ENCODE data around the gene MPZL1. TPM values are rescaled to one million over a fixed set of nuclear protein-coding genes. Genes with fewer than 3 reads are reported as not detected.
"Not testable (repeated sequence)": the region's sequence is repeated elsewhere in the genome, so short reads cannot be mapped to it uniquely, and the experiment has no call there.

MPZL1 gene
- total RNA-seq, 1 experiment from 2014 or later = 24.9 TPM

DNA sequence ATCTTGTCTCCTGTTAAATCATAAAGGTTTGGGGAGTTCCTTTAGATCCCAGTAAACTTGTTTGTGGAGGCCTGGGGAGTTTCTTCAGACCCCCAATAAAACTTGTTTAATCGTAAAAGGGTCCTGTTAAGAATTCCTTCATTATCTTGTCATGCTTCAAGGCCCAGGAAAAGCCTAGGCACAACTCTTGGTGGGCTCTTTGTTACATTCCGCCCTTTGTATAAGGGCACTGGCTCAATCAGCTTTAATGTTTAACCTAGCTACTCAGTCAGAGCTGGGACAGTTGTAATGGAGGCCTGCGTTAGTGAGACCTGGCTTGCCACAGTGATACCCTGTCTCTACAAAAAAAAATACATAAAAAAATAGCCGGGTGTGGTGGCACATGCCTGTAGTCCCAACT is 77.2 kb downstream of the MPZL1 start:
- Histone ChIP-seq H3K9me3 (ENCODE audit: low read length) (no peaks in the 10 kb centered on the region), H4K20me1 (ENCODE audit: insufficient read depth, low read depth, low read length) (0 out of 2 replicates have a peak, but pooled peaks cover 3% of the 10 kb centered on the region), H3K9ac (ENCODE audit: low read length) (no peak overlapping the region), H3K27me3 (ENCODE audit: low read length) (no peaks in the 10 kb centered on the region), H3K27ac (ENCODE audit: low read length) (no peak overlapping the region), H3K9me2 (replicated peaks; ENCODE audit: insufficient read depth, low read length) (no peaks in the 10 kb centered on the region), H3K4me2 (ENCODE audit: low read depth, low read length, poor library complexity, severe bottlenecking) (no peak overlapping the region), H3K4me1 (ENCODE audit: low read length) (no peaks in the 10 kb centered on the region; the same call in 1 of the 2 replicates), H2AFZ (ENCODE audit: low read length) (no peak overlapping the region), H3K36me3 (ENCODE audit: insufficient read depth, low read length) (no peaks in the 10 kb centered on the region), H3K79me2 (ENCODE audit: low read length) (no peaks in the 10 kb centered on the region), H3K4me3 (ENCODE audit: low read length) (no peak overlapping the region)
- DNase-seq = no peak

DNA sequence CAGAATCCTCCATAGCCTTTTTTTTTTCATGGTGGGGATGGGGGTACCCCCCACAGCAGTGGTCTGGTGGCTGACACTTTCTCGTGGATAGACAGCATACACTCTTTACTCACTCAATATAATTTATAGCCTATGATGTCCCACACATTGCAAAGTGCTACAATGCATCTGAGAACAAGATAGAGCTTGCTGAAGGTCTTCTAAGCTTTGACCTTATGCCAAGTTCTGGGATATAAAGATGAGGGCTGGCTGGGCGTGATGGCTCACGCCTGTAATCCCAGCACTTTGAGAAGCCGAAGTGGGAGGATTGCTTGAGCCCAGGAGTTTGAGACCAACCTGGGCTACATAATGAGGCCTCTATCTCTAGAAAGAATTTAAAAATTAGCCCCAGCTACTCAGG is 78.0 kb downstream of the MPZL1 start:
- no peaks in the 10 kb centered on the region for H3K9me2 ChIP-seq (replicated peaks; ENCODE audit: insufficient read depth, low read length)

DNA sequence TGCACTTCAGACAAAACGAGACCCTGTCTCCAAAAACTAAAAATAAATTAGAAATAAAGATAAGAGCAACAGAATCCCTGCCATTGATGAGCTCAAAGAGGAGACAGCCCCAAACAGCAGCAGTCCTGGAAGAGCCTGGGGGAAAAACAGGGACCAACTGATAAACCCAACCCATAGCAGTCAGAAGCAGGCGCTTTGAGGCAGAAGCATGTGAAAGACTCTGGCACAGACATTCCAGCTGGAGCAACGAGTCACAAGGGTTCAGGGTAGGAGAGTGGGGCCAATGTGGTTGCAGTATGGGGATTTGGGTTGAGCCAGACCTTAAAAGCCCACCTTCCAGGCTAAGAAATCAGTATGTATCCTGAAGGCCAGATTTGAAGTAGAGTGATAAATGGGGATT is 78.5 kb downstream of the MPZL1 start:
- 0 out of 2 replicates have a peak, but pooled peaks cover 3% of the 10 kb centered on the region for H4K20me1 ChIP-seq (ENCODE audit: insufficient read depth, low read depth, low read length)
- H2AFZ ChIP-seq (ENCODE audit: low read length) = no peak overlapping the region
- no peaks in the 10 kb centered on the region for H3K36me3 ChIP-seq (ENCODE audit: insufficient read depth, low read length)
- no peaks in the 10 kb centered on the region for H3K9me2 ChIP-seq (replicated peaks; ENCODE audit: insufficient read depth, low read length)
- H3K27me3 ChIP-seq (ENCODE audit: low read length) = no peaks in the 10 kb centered on the region
- H3K9me3 ChIP-seq (ENCODE audit: low read length) = no peaks in the 10 kb centered on the region
- no peak overlapping the region for H3K9ac ChIP-seq (ENCODE audit: low read length)
- no peak overlapping the region for H3K27ac ChIP-seq (ENCODE audit: low read length)
- no peak for DNase-seq
- H3K4me3 ChIP-seq (ENCODE audit: low read length) = no peak overlapping the region
- H3K4me1 ChIP-seq (ENCODE audit: low read length) = no peaks in the 10 kb centered on the region; the same call in 1 of the 2 replicates
- no peaks in the 10 kb centered on the region for H3K79me2 ChIP-seq (ENCODE audit: low read length)
- no peak overlapping the region for H3K4me2 ChIP-seq (ENCODE audit: low read depth, low read length, poor library complexity, severe bottlenecking)

More for the DNA sequence above, 78.0 kb downstream of the MPZL1 start:
- Histone ChIP-seq H3K36me3 (ENCODE audit: insufficient read depth, low read length) (no peaks in the 10 kb centered on the region), H3K4me1 (ENCODE audit: low read length) (no peaks in the 10 kb centered on the region; the same call in 1 of the 2 replicates), H3K9me3 (ENCODE audit: low read length) (no peaks in the 10 kb centered on the region), H3K4me3 (ENCODE audit: low read length) (no peak overlapping the region), H2AFZ (ENCODE audit: low read length) (no peak overlapping the region), H4K20me1 (ENCODE audit: insufficient read depth, low read depth, low read length) (0 out of 2 replicates have a peak, but pooled peaks cover 3% of the 10 kb centered on the region), H3K27me3 (ENCODE audit: low read length) (no peaks in the 10 kb centered on the region), H3K79me2 (ENCODE audit: low read length) (no peaks in the 10 kb centered on the region), H3K9ac (ENCODE audit: low read length) (no peak overlapping the region), H3K27ac (ENCODE audit: low read length) (no peak overlapping the region), H3K4me2 (ENCODE audit: low read depth, low read length, poor library complexity, severe bottlenecking) (no peak overlapping the region)
- no peak for DNase-seq

DNA sequence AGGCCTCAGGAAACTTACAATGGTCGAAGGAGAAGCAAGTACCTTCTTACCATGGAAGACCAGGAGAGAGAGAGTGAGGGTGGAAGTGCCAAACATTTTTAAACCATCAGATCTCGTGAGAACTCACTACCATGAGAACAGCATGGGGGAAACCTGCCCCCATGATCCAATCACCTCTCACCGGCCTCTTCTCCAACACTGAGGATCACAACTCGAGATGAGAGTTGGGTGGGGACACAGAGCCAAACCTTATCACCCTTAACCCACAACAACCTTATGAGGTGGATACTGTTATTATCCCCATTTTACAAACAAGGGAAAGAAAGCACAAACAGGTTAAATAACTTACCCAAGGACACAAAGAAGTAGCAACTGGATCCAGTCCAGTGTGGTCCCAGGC is 80.5 kb downstream of the MPZL1 start:
- no peak overlapping the region for H3K4me2 ChIP-seq (ENCODE audit: low read depth, low read length, poor library complexity, severe bottlenecking)
- no peaks in the 10 kb centered on the region for H3K79me2 ChIP-seq (ENCODE audit: low read length)
- no peak overlapping the region for H3K4me3 ChIP-seq (ENCODE audit: low read length)
- no peaks in the 10 kb centered on the region for H3K36me3 ChIP-seq (ENCODE audit: insufficient read depth, low read length)
- no peak overlapping the region for H3K9ac ChIP-seq (ENCODE audit: low read length)
- no peak overlapping the region for H3K27ac ChIP-seq (ENCODE audit: low read length)
- H3K27me3 ChIP-seq (ENCODE audit: low read length) = no peaks in the 10 kb centered on the region
- H3K4me1 ChIP-seq (ENCODE audit: low read length) = no peaks in the 10 kb centered on the region; the same call in 1 of the 2 replicates
- H3K9me3 ChIP-seq (ENCODE audit: low read length) = no peaks in the 10 kb centered on the region
- DNase-seq = no peak
- H2AFZ ChIP-seq (ENCODE audit: low read length) = no peak overlapping the region
- no peaks in the 10 kb centered on the region for H3K9me2 ChIP-seq (replicated peaks; ENCODE audit: insufficient read depth, low read length)
- no peaks in the 10 kb centered on the region for H4K20me1 ChIP-seq (ENCODE audit: insufficient read depth, low read depth, low read length)

DNA sequence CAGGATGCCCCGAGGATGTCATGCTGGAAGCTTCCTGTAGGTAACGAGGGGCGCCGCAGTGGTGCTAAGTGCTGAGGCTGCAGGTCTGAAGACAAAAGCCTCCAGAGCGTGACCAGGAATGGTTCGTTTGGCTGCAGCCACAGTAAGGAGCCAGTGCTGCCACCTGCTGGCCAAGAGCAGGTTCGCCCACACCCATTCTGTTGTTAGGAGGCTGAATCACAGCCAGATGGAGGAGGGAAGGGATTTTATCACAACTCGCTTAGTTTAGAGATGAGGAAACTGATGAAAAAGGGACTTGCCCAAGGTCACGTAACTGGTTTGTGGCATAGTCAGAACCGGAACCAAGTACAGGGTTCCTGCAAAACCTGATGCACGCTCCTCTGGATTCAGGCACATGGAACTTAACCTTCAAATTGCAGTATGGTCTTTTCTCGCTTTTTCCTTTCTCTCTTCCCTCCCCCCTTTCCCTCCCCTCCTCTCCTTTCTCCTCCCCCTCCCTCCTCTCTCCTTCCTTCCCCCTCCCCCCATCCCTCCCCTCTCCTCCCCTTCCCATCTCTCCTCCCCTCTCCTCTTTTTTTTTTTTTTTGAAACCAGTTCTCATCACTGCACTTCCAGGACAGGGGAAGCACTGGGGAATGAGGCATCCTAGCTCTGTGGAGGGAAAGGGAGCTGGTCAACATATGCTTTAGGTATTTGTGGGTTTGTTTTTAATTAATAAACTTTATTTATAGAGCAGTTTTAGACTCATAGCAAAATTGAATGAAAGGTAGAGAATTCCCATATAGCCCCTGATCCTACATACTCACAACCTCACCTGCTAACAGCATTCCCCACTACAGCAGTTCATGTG is 81.8 kb downstream of the MPZL1 start:
- peak overlapping the region; percentile 12; the same call in 1 of the 2 replicates for H2AFZ ChIP-seq (ENCODE audit: low read length)

DNA sequence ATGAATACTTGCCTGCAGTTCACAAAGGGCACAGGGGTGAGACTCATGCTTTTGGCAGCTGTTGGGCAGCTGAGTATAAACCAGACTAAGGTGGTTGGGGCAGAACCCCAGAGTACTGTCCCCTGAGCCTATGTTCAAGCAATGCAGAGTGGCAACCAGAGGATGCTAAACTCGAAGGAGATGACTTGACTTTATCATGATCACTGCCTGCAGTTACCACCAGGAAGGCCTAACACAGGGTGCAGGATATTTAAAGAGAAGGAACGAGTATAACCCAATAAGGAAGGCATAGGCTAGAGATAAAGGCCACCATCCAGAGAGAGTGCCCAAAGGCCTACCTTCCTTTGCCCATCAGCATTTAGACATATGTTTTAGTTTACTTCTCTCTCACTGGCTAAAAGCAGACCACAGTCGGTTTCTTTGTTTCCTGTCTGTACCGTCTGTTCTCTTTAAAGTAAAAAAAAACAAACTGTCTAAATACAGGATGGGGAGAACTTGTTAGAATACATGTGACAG is 83.3 kb downstream of the MPZL1 start:
- no peaks in the 10 kb centered on the region for H3K27me3 ChIP-seq (ENCODE audit: low read length)
- no peaks in the 10 kb centered on the region for H3K79me2 ChIP-seq (ENCODE audit: low read length)
- H3K9ac ChIP-seq (ENCODE audit: low read length) = no peak overlapping the region
- DNase-seq = no peak
- H3K9me2 ChIP-seq (replicated peaks; ENCODE audit: insufficient read depth, low read length) = no peaks in the 10 kb centered on the region
- H4K20me1 ChIP-seq (ENCODE audit: insufficient read depth, low read depth, low read length) = no peaks in the 10 kb centered on the region
- no peak overlapping the region for H3K4me2 ChIP-seq (ENCODE audit: low read depth, low read length, poor library complexity, severe bottlenecking)
- no peak overlapping the region for H3K27ac ChIP-seq (ENCODE audit: low read length)
- H3K36me3 ChIP-seq (ENCODE audit: insufficient read depth, low read length) = no peaks in the 10 kb centered on the region
- H3K9me3 ChIP-seq (ENCODE audit: low read length) = no peaks in the 10 kb centered on the region
- no peak overlapping the region for H3K4me3 ChIP-seq (ENCODE audit: low read length)
- H3K4me1 ChIP-seq (ENCODE audit: low read length) = no peaks in the 10 kb centered on the region; the same call in 1 of the 2 replicates
- no peak overlapping the region for H2AFZ ChIP-seq (ENCODE audit: low read length)

More for the DNA sequence above, 81.8 kb downstream of the MPZL1 start:
- no peak overlapping the region for H3K27ac ChIP-seq (ENCODE audit: low read length)
- no peak overlapping the region for H3K9ac ChIP-seq (ENCODE audit: low read length)
- no peaks in the 10 kb centered on the region; the same call in 1 of the 2 replicates for H3K4me1 ChIP-seq (ENCODE audit: low read length)
- H3K4me3 ChIP-seq (ENCODE audit: low read length) = no peak overlapping the region
- peak; percentile 97 for DNase-seq
- H3K9me3 ChIP-seq (ENCODE audit: low read length) = no peaks in the 10 kb centered on the region
- H3K27me3 ChIP-seq (ENCODE audit: low read length) = no peaks in the 10 kb centered on the region
- no peaks in the 10 kb centered on the region for H3K79me2 ChIP-seq (ENCODE audit: low read length)
- peak overlapping the region; percentile 27 for H3K4me2 ChIP-seq (ENCODE audit: low read depth, low read length, poor library complexity, severe bottlenecking)
- no peaks in the 10 kb centered on the region for H4K20me1 ChIP-seq (ENCODE audit: insufficient read depth, low read depth, low read length)
- H3K9me2 ChIP-seq (replicated peaks; ENCODE audit: insufficient read depth, low read length) = no peaks in the 10 kb centered on the region
- no peaks in the 10 kb centered on the region for H3K36me3 ChIP-seq (ENCODE audit: insufficient read depth, low read length)

DNA sequence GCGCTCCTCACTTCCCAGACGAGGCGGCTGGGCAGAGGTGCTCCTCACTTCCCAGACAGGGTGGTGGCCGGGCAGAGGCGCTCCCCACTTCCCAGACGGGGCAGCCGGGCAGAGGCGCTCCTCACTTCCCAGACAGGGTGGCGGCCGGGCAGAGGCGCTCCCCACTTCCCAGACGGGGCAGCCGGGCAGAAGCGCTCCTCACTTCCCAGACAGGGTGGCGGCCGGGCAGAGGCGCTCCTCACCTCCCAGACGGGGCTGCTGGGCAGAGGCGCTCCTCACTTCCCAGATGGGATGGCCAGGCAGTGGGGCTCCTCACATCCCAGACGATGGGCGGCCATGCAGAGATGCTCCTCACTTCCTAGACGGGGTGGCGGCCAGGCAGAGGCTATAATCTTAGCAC is 84.5 kb downstream of the MPZL1 start:
- not testable (repeated sequence) for H3K79me2 ChIP-seq (ENCODE audit: low read length); H3K36me3 ChIP-seq (ENCODE audit: insufficient read depth, low read length); H3K4me1 ChIP-seq (ENCODE audit: low read length); H3K27ac ChIP-seq (ENCODE audit: low read length); H3K9ac ChIP-seq (ENCODE audit: low read length); H3K27me3 ChIP-seq (ENCODE audit: low read length); H3K4me2 ChIP-seq (ENCODE audit: low read depth, low read length, poor library complexity, severe bottlenecking); H3K4me3 ChIP-seq (ENCODE audit: low read length); H3K9me3 ChIP-seq (ENCODE audit: low read length); H4K20me1 ChIP-seq (ENCODE audit: insufficient read depth, low read depth, low read length); DNase-seq; H3K9me2 ChIP-seq (replicated peaks; ENCODE audit: insufficient read depth, low read length); H2AFZ ChIP-seq (ENCODE audit: low read length)

DNA sequence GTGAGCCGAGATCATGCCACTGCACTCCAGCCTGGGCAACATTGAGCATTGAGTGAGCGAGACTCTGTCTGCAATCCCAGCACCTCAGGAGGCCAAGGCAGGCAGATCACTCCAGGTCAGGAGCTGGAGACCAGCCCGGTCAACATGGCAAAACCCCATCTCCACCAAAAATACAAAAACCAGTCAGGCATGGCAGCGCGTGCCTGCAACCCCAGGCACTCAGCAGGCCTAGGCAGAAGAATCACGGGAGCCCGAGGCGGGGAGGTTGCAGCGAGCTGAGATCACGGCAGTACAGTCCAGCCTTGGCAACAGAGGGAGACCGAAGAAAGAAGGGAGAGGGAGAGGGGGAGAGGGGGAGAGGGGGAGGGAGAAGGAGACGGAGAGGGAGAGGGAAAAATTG is 84.9 kb downstream of the MPZL1 start:
- DNase-seq; H3K4me2 ChIP-seq (ENCODE audit: low read depth, low read length, poor library complexity, severe bottlenecking); H4K20me1 ChIP-seq (ENCODE audit: insufficient read depth, low read depth, low read length); H3K79me2 ChIP-seq (ENCODE audit: low read length); H3K27me3 ChIP-seq (ENCODE audit: low read length); H3K27ac ChIP-seq (ENCODE audit: low read length); H3K4me3 ChIP-seq (ENCODE audit: low read length); H2AFZ ChIP-seq (ENCODE audit: low read length); H3K9ac ChIP-seq (ENCODE audit: low read length); H3K9me3 ChIP-seq (ENCODE audit: low read length); H3K36me3 ChIP-seq (ENCODE audit: insufficient read depth, low read length); H3K4me1 ChIP-seq (ENCODE audit: low read length); H3K9me2 ChIP-seq (replicated peaks; ENCODE audit: insufficient read depth, low read length): not testable (repeated sequence)
